ENCODE results near the gene MYOZ1. TPM values are rescaled to one million over a fixed set of nuclear protein-coding genes. Genes with fewer than 3 reads are reported as not detected.

Gene MYOZ1
- total and polyA plus RNA-seq, 2 donors (not counting 3 experiments of a cell fraction or from before 2014, with no cell fraction given) = not detected

- Histone ChIP-seq H3K4me2 (ENCODE audit: insufficient read depth, low read length) (no peak overlapping the region), H3K9me1 (replicated peaks; ENCODE audit: control insufficient read depth, extremely low read depth, insufficient read depth, low read length) (no peaks in the 10 kb centered on the region), H3K9ac (replicated peaks; ENCODE audit: extremely low read depth, insufficient read depth, low read length) (no peak overlapping the region), H3K4me3 (replicated peaks in 1 of 3; ENCODE audit: insufficient read depth in 1 of 3, low read depth in 1 of 3, low read length in 3 of 3) (no peak overlapping the region), H3K36me3 (ENCODE audit: control insufficient read depth in 2 of 2, extremely low read depth in 1 of 2, insufficient read depth in 2 of 2, low read length in 2 of 2) (no peaks in the 10 kb centered on the region), H4K20me1 (replicated peaks; ENCODE audit: control insufficient read depth, extremely low read depth, insufficient read depth, low read length) (no peaks in the 10 kb centered on the region), H3K9me3 (replicated peaks; ENCODE audit: control insufficient read depth, insufficient read depth, low read length) (no peaks in the 10 kb centered on the region), H3K4me1 (ENCODE audit: control insufficient read depth, extremely low read depth, insufficient read depth, low read length) (peaks cover 9% of the 10 kb centered on the region), H3K27me3 (ENCODE audit: control insufficient read depth in 2 of 2, insufficient read depth in 2 of 2, low read length in 2 of 2) (no peaks in the 10 kb centered on the region), H3K79me2 (ENCODE audit: control insufficient read depth, insufficient read depth, low read length) (no peaks in the 10 kb centered on the region), H3K27ac (ENCODE audit: insufficient read depth, low read depth, low read length) (no peak overlapping the region), H2AFZ (ENCODE audit: low read depth, low read length) (no peak overlapping the region)
- ChIA-PET POLR2A (no interaction called here), CTCF (no interaction called here)
- no peak for DNase-seq (ENCODE audit: low read depth, low spot score)
- no peak for FAIRE-seq
- no TSS peak for BruUV-seq (replicated peaks)
- dilution Hi-C loops (cut with MboI; ENCODE audit: extremely low pct_ligation_motif_present, low sequenced_read_pairs) (loop anchor here (10.0 kb wide), 1 partner anchor 94 kb away; no protein-coding TSS in a partner anchor), intact Hi-C loops (cut with micrococcal nuclease) (loop anchor here (5.0 kb wide), 1 partner anchor 41 kb away; no protein-coding TSS in a partner anchor)
- no peak for TF ChIP-seq EZH2 (IDR thresholded peaks at IDR 0.05; ENCODE audit: borderline replicate concordance, low read depth, low read length, severe bottlenecking)
- TF ChIP-seq FOS (IDR thresholded peaks at IDR 0.05; ENCODE audit: borderline replicate concordance, insufficient read depth, low read length) = no peak
- no peak for TF ChIP-seq MYC (IDR thresholded peaks at IDR 0.05; ENCODE audit: low read depth, low read length)
- no peak for TF ChIP-seq JUN (IDR thresholded peaks at IDR 0.05; ENCODE audit: borderline replicate concordance, insufficient read depth, insufficient read length, low read depth)
- TF ChIP-seq GATA2 (IDR thresholded peaks at IDR 0.05; ENCODE audit: insufficient read depth, insufficient read length, low read depth, low read length) = no peak
- TF ChIP-seq MAX (IDR thresholded peaks at IDR 0.05; ENCODE audit: insufficient read depth, insufficient read length) = no peak
These were observed 12.9 kb downstream of the MYOZ1 start for GRCh38 chr10:73628405-73628804.

GRCh38 chr10:73627300-73627699 is 14.0 kb downstream of the MYOZ1 start:
- FAIRE-seq = no peak
- dilution Hi-C loops (cut with MboI; ENCODE audit: extremely low pct_ligation_motif_present, low sequenced_read_pairs) (loop anchor here (10.0 kb wide), 1 partner anchor 92 kb away; no protein-coding TSS in a partner anchor), intact Hi-C loops (cut with micrococcal nuclease) (loop anchor here (5.0 kb wide), 1 partner anchor 40 kb away; no protein-coding TSS in a partner anchor)
- DNase-seq (ENCODE audit: low read depth, low spot score) = no peak
- Histone ChIP-seq H3K9me1 (replicated peaks; ENCODE audit: control insufficient read depth, extremely low read depth, insufficient read depth, low read length) (no peaks in the 10 kb centered on the region), H2AFZ (ENCODE audit: low read depth, low read length) (no peak overlapping the region), H4K20me1 (replicated peaks; ENCODE audit: control insufficient read depth, extremely low read depth, insufficient read depth, low read length) (no peaks in the 10 kb centered on the region), H3K4me1 (ENCODE audit: control insufficient read depth, extremely low read depth, insufficient read depth, low read length) (peaks cover 9% of the 10 kb centered on the region), H3K4me2 (ENCODE audit: insufficient read depth, low read length) (no peak overlapping the region), H3K79me2 (ENCODE audit: control insufficient read depth, insufficient read depth, low read length) (no peaks in the 10 kb centered on the region), H3K9me3 (replicated peaks; ENCODE audit: control insufficient read depth, insufficient read depth, low read length) (no peaks in the 10 kb centered on the region), H3K27me3 (ENCODE audit: control insufficient read depth in 2 of 2, insufficient read depth in 2 of 2, low read length in 2 of 2) (no peaks in the 10 kb centered on the region), H3K4me3 (replicated peaks in 1 of 3; ENCODE audit: insufficient read depth in 1 of 3, low read depth in 1 of 3, low read length in 3 of 3) (no peak overlapping the region), H3K27ac (ENCODE audit: insufficient read depth, low read depth, low read length) (no peak overlapping the region), H3K9ac (replicated peaks; ENCODE audit: extremely low read depth, insufficient read depth, low read length) (no peak overlapping the region), H3K36me3 (ENCODE audit: control insufficient read depth in 2 of 2, extremely low read depth in 1 of 2, insufficient read depth in 2 of 2, low read length in 2 of 2) (no peaks in the 10 kb centered on the region)
- ChIA-PET CTCF (interaction anchor here (0.5 to 0.6 kb wide), 2 partner anchors 14 to 119 kb away, joined by 3 to 4 read pairs; no protein-coding TSS in a partner anchor), POLR2A (no interaction called here)
- BruUV-seq (replicated peaks) = no TSS peak
- TF ChIP-seq GATA2 (IDR thresholded peaks at IDR 0.05; ENCODE audit: insufficient read depth, insufficient read length, low read depth, low read length) (no peak), FOS (IDR thresholded peaks at IDR 0.05; ENCODE audit: borderline replicate concordance, insufficient read depth, low read length) (no peak), JUN (IDR thresholded peaks at IDR 0.05; ENCODE audit: borderline replicate concordance, insufficient read depth, insufficient read length, low read depth) (no peak), POLR2A (IDR thresholded peaks at IDR 0.05; ENCODE audit: low read depth, low read length) (no peak), EZH2 (IDR thresholded peaks at IDR 0.05; ENCODE audit: borderline replicate concordance, low read depth, low read length, severe bottlenecking) (no peak), POLR2AphosphoS5 (IDR thresholded peaks at IDR 0.05; ENCODE audit: insufficient read depth, low read depth, low read length) (no peak), MYC (IDR thresholded peaks at IDR 0.05; ENCODE audit: low read depth, low read length) (no peak), CTCF (IDR thresholded peaks at IDR 0.05; ENCODE audit: extremely low read depth in 1 of 2, insufficient read depth in 1 of 2, low read depth in 1 of 2, low read length in 2 of 2) (no peak), MAX (IDR thresholded peaks at IDR 0.05; ENCODE audit: insufficient read depth, insufficient read length) (no peak)

Data from endothelial cell of umbilical vein (primary cell).